Transverse colon (tissue), 4 donors: ENCODE data around the gene CEP120. TPM values are rescaled to one million over a fixed set of nuclear protein-coding genes. Genes with fewer than 3 reads are reported as not detected.
"Not testable (repeated sequence)": the region's sequence is repeated elsewhere in the genome, so short reads cannot be mapped to it uniquely, and the experiment has no call there.

Experiments
- DNase-seq: peaks from one replicate; pipeline ENCODE4 v3.0.0-alpha.2; 2019
- H3K27ac ChIP-seq, 4 donors: fragments of 200-600 bp; sonication (generic); 2 replicates each; pipeline ENCODE4 v1.5.1; 2016 to 2018; ENCODE audit warnings: inconsistent platforms in 4 of 4
- H3K27me3 ChIP-seq: fragments of 200-600 bp; sonication (generic); 2 replicates; pipeline ENCODE4 v1.5.1; 2017; ENCODE audit warnings: inconsistent platforms
- H3K36me3 ChIP-seq, 4 donors: fragments of 200-600 bp; sonication (generic); 2 replicates each; pipeline ENCODE4 v1.5.1; 2017 to 2019; ENCODE audit warnings: inconsistent platforms in 4 of 4
- H3K4me1 ChIP-seq, 4 donors: fragments of 200-600 bp; sonication (generic); 2 replicates each; pipeline ENCODE4 v1.5.1; 2017 to 2020; ENCODE audit warnings: inconsistent platforms in 4 of 4
- H3K4me3 ChIP-seq, 4 donors: fragments of 200-600 bp; sonication (generic); 1 replicate in 1 of 4; 2 replicates in 3 of 4; pipeline versions ENCODE4 v1.5.1 to v1.6.1; 2017 to 2019; ENCODE audit warnings: inconsistent platforms in 4 of 4
- H3K9me3 ChIP-seq, 2 donors: fragments of 200-600 bp; sonication (generic); 2 replicates each; pipeline ENCODE4 v1.5.1; 2017 to 2019; ENCODE audit warnings: inconsistent platforms in 2 of 2
- CTCF ChIP-seq, 5 experiments: fragments of 200-600 bp in 3 of 5; fragments of 450-650 bp in 2 of 5; sonication (generic) in 3 of 5; IDR thresholded peaks; 1 replicate in 2 of 5; 2 replicates in 3 of 5; pipeline ENCODE4 v1.5.1; 2016 to 2017; ENCODE audit warnings: antibody characterized with exemption in 5 of 5, inconsistent platforms in 3 of 5, mild to moderate bottlenecking in 2 of 5, moderate library complexity in 1 of 5
- EP300 ChIP-seq: sonication (generic); formaldehyde crosslinking; IDR thresholded peaks from one replicate; pipeline ENCODE4 v1.6.1; 2017; ENCODE audit warnings: antibody characterized with exemption, low read depth
- POLR2A ChIP-seq: fragments of 450-650 bp; IDR thresholded peaks from one replicate; pipeline ENCODE4 v1.6.1; 2016; ENCODE audit warnings: antibody characterized with exemption, mild to moderate bottlenecking, moderate library complexity
- POLR2AphosphoS5 ChIP-seq, 3 donors: sonication (generic); formaldehyde crosslinking; IDR thresholded peaks; one replicate each; pipeline ENCODE4 v1.6.1; 2016; ENCODE audit warnings: antibody characterized with exemption in 3 of 3
- WGBS, 2 donors: methylation state at CpG; one replicate each; pipeline ENCODE4 v1.1.5; 2018; ENCODE audit warnings: low coverage in 1 of 2; 5-methylcytosine and 5-hydroxymethylcytosine counted together
- in situ Hi-C, 4 donors: fragments of 200-750 bp; cut with MboI; loops; one replicate each; pipeline versions ENCODE4 v1.15.0 to v1.15.1; 2017; ENCODE audit warnings: low sequenced_read_pairs in 3 of 4, low pct_ligation_motif_present in 1 of 4, low pct_unique_long_range_greater_than_20kb in 1 of 4
- intact Hi-C: fragments of 100-400 bp; cut with DNase I; formaldehyde crosslinking; loops from one replicate; pipeline ENCODE4 v1.15.1; 2023; ENCODE audit warnings: low total_unique reads
- total RNA-seq, 4 donors: library from RNA; depleted of rRNA; stranded (reverse); fragments of >200 nt; gene quantifications; one replicate each; pipeline ENCODE4 v1.1.0, GENCODE V29; 2016

Gene CEP120
- total RNA-seq, 4 donors from 2014 or later, result 7.6 to 24.3 (median 18.2) TPM

GRCh38 chr5:123422433-123423277 is 548 bp downstream of the CEP120 start:
- no peak for DNase-seq
- in situ Hi-C loops, result loop anchor here in 1 of 4 donors (25.0 kb wide), 1 partner anchor 190 kb away; no protein-coding TSS in a partner anchor
- 0 to 1% methylated on average over 13 to 29 of the region's 45 CpGs for WGBS, 2 donors

GRCh38 chr5:123421773-123422172 is 1.4 kb downstream of the CEP120 start:
- WGBS, 2 donors, result 17 to 28% methylated on average over 2 of the region's 2 CpGs
- H3K4me3 ChIP-seq, result peak overlapping the region in 3 of 4 donors; percentile 81 to 86 (median 85)
- H3K4me1 ChIP-seq, result peaks cover 3 to 27% (median 18%) of the 10 kb centered on the region in 4 donors
- peaks cover 0 to 9% (median 0%) of the 10 kb centered on the region in 4 donors for H3K36me3 ChIP-seq
- no peak for DNase-seq
- in situ Hi-C loops (loop anchor here in 1 of 4 donors (25.0 kb wide), 1 partner anchor 191 kb away; no protein-coding TSS in a partner anchor), intact Hi-C loops (loop anchor here (5.0 kb wide), 1 partner anchor 91 kb away; the partner anchor contains the start of gene CSNK1G3)
- no peak for TF ChIP-seq POLR2A
- no peaks in the 10 kb centered on the region for H3K9me3 ChIP-seq
- peak overlapping the region in 2 of 4 donors; percentile 94 to 95 for H3K27ac ChIP-seq
- no peaks in the 10 kb centered on the region for H3K27me3 ChIP-seq

More at GRCh38 chr5:123422433-123423277, 548 bp downstream of the CEP120 start:
- peaks cover 3 to 27% (median 18%) of the 10 kb centered on the region in 4 donors for H3K4me1 ChIP-seq
- intact Hi-C loops, result loop anchor here (5.0 kb wide), 1 partner anchor 90 kb away; the partner anchor contains the start of gene CSNK1G3
- TF ChIP-seq POLR2A (no peak), CTCF (IDR thresholded peaks at IDR 0.05) (no peak), POLR2AphosphoS5 (IDR thresholded peaks at IDR 0.05) (no peak), EP300 (no peak)
- H3K36me3 ChIP-seq, result peaks cover 0 to 7% (median 0%) of the 10 kb centered on the region in 4 donors
- no peaks in the 10 kb centered on the region for H3K27me3 ChIP-seq
- H3K9me3 ChIP-seq, result no peaks in the 10 kb centered on the region
- peak overlapping the region; percentile 63 to 86 (median 83) for H3K4me3 ChIP-seq
- H3K27ac ChIP-seq, result peak overlapping the region; percentile 93 to 95 (median 94)

- Histone ChIP-seq H3K27me3 (no peaks in the 10 kb centered on the region), H3K4me1 (peaks cover 0 to 1% (median 0%) of the 10 kb centered on the region in 4 donors), H3K9me3 (no peaks in the 10 kb centered on the region), H3K4me3 (no peak overlapping the region), H3K36me3 (peaks cover 0 to 40% (median 21%) of the 10 kb centered on the region in 4 donors), H3K27ac (no peak overlapping the region)
- TF ChIP-seq POLR2AphosphoS5 (IDR thresholded peaks at IDR 0.05), result no peak
- TF ChIP-seq CTCF (IDR thresholded peaks at IDR 0.05), result no peak
- no peak for TF ChIP-seq EP300
- TF ChIP-seq POLR2A, result no peak
- no peak for DNase-seq
- in situ Hi-C loops (loop anchor here in 1 of 4 donors (25.0 kb wide), 1 partner anchor 197 kb away; no protein-coding TSS in a partner anchor), intact Hi-C loops (no loop called here)
These were observed 8.2 kb downstream of the CEP120 start for GRCh38 chr5:123414974-123415373.

- 80 to 100% methylated on average over 3 of the region's 3 CpGs for WGBS, 2 donors
- Histone ChIP-seq H3K4me3 (no peak overlapping the region), H3K27me3 (no peaks in the 10 kb centered on the region), H3K36me3 (peaks cover 0 to 40% (median 16%) of the 10 kb centered on the region in 4 donors), H3K27ac (no peak overlapping the region), H3K4me1 (no peaks in the 10 kb centered on the region), H3K9me3 (no peaks in the 10 kb centered on the region)
- no peak for TF ChIP-seq POLR2AphosphoS5 (IDR thresholded peaks at IDR 0.05)
- no peak for TF ChIP-seq CTCF (IDR thresholded peaks at IDR 0.05)
- no peak for TF ChIP-seq POLR2A
- TF ChIP-seq EP300, result no peak
- DNase-seq, result no peak
- in situ Hi-C loops (loop anchor here in 1 of 4 donors (25.0 kb wide), 1 partner anchor 200 kb away; no protein-coding TSS in a partner anchor), intact Hi-C loops (no loop called here)
These were observed 11.0 kb downstream of the CEP120 start for GRCh38 chr5:123412206-123412605.

GRCh38 chr5:123401999-123402398 is 21.2 kb downstream of the CEP120 start:
- DNase-seq, H3K27me3 ChIP-seq, H3K4me1 ChIP-seq, H3K27ac ChIP-seq, intact Hi-C loops, H3K9me3 ChIP-seq, H3K4me3 ChIP-seq: not testable (repeated sequence)
- in situ Hi-C loops, result loop anchor here in 3 of 4 donors (10.0 to 25.0 kb wide), 2 partner anchors 193 to 210 kb away; no protein-coding TSS in a partner anchor
- 96 to 100% methylated on average over 3 to 12 of the region's 12 CpGs for WGBS, 2 donors
- peaks cover 0 to 28% (median 8%) of the 10 kb centered on the region in 4 donors for H3K36me3 ChIP-seq
